Activated CD4-positive, alpha-beta memory T cell treated with anti-CD3 and anti-CD28 coated beads for 36 hours (primary cell): Measurements from ENCODE around the gene MDM4. TPM values are rescaled to one million over a fixed set of nuclear protein-coding genes. Genes with fewer than 3 reads are reported as not detected.
"Not testable (repeated sequence)": the region's sequence is repeated elsewhere in the genome, so short reads cannot be mapped to it uniquely, and the experiment has no call there.

Source experiments
- CTCF ChIA-PET: fragments of 350-600 bp; sonication (Branson Sonifier 250); formaldehyde crosslinking; loops from one replicate; lab custom pipeline; 2021; ENCODE audit warnings: antibody characterized with exemption, inconsistent platforms; lab: Charles Lee
- POLR2A ChIA-PET: fragments of 350-600 bp; sonication (Branson Sonifier 250); formaldehyde crosslinking; loops from one replicate; lab custom pipeline; 2021; ENCODE audit warnings: antibody characterized with exemption; lab: Charles Lee
- DNase-seq: peaks from one replicate; pipeline ENCODE4 v3.0.0-alpha.2; 2020
- H3K27ac Mint-ChIP-seq: one replicate; pipeline ENCODE4 v1.8.0; 2021; ENCODE audit warnings: mixed read lengths
- H3K27me3 Mint-ChIP-seq: one replicate; pipeline ENCODE4 v1.8.0; 2021; ENCODE audit warnings: mixed read lengths
- H3K36me3 Mint-ChIP-seq: one replicate; pipeline ENCODE4 v1.8.0; 2021; ENCODE audit warnings: mixed read lengths
- H3K4me1 Mint-ChIP-seq: one replicate; pipeline ENCODE4 v1.8.0; 2021; ENCODE audit warnings: low read depth, mixed read lengths
- H3K4me3 Mint-ChIP-seq: one replicate; pipeline ENCODE4 v1.8.0; 2021; ENCODE audit warnings: mild to moderate bottlenecking, mixed read lengths
- H3K9me3 Mint-ChIP-seq: one replicate; pipeline ENCODE4 v1.8.0; 2021; ENCODE audit warnings: mixed read lengths
- intact Hi-C: fragments of 100-400 bp; cut with micrococcal nuclease; formaldehyde crosslinking; loops from one replicate; pipeline ENCODE4 v1.15.1; 2023
- total RNA-seq, 2 experiments: library from RNA; stranded (reverse); gene quantifications; one replicate each; pipeline ENCODE4 v1.2.3, GENCODE V29; 2021

MDM4 gene
- total RNA-seq, 2 experiments from 2014 or later: 88.0 to 90.8 TPM

DNA sequence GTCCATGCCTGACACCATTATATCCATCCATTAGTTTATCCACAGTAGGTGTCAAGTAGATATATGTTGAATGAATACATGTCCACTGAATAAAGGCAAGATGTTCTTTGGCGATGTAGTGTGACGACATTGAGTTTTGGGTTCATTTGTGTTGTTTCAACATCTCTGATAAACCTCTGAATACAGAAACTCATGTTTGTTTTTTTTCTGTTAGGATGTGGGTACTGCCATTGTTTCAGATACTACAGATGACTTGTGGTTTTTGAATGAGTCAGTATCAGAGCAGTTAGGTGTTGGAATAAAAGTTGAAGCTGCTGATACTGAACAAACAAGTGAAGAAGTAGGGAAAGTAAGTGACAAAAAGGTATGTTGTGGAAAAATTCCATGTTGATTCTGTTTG, 28.1 kb downstream of the MDM4 start:
- Mint-ChIP-seq H3K27ac (peak overlapping the region; percentile 68), H3K4me3 (no peak overlapping the region), H3K36me3 (peaks cover 70% of the 10 kb centered on the region), H3K9me3 (no peaks in the 10 kb centered on the region), H3K27me3 (no peaks in the 10 kb centered on the region), H3K4me1 (peaks cover 43% of the 10 kb centered on the region)
- ChIA-PET POLR2A (interaction anchor here (2.1 kb wide), 1 partner anchor 28 kb away, joined by 9 read pairs; the partner anchor contains the start of gene MDM4), CTCF (interaction anchor here (0.8 to 2.9 kb wide), 6 partner anchors 15 to 263 kb away, joined by 3 to 10 read pairs (median 6); no protein-coding TSS in a partner anchor)
- DNase-seq: no peak
- intact Hi-C loops: loop anchor here (1.0 to 2.0 kb wide), 3 partner anchors 20 to 28 kb away; partner anchors contain the start of gene MDM4

DNA sequence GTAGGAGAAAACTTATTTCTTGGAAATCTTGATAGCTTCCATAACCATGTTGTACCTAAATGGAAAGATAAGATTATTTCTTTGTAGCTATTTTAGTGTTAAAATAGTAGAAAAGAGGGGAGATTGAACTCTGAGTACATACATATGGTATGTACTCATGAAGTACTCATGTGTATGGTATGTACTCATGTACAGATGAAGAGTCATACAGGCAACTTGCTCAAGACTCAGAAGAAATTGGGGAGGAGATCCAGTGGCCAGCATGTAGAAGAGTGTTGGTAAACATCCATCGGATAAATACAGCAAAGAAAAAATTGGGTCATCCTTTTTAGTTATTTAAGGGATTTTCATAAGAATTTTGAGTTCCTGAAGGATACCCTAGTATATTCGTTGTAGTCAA, 29.0 kb downstream of the MDM4 start:
- H3K4me3 Mint-ChIP-seq: no peak overlapping the region

DNA sequence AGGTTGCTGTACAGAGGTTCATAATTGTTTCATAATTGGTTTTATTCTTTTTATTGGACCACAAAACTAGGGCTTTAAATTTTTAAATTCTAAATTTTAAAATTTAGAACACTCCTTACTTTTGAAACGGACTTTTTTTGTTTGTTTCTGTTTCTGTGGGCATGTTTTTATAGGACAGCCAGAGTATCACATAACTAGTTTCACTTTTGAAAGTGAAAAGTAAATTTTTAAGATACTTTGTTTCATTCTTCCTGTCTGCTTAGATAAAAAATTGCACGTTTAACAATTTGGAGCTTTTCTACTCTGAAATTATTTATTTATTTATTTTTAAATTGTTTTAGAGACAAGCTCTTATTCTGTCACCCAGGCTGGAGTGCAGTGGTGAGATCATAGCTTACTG, 29.7 kb downstream of the MDM4 start:
- H3K4me3 Mint-ChIP-seq: no peak overlapping the region
- H3K4me1 Mint-ChIP-seq: peaks cover 43% of the 10 kb centered on the region
- POLR2A ChIA-PET: interaction anchor here (2.1 kb wide), 1 partner anchor 30 kb away, joined by 9 read pairs; the partner anchor contains the start of gene MDM4
- H3K36me3 Mint-ChIP-seq: peaks cover 78% of the 10 kb centered on the region
- H3K27me3 Mint-ChIP-seq: no peaks in the 10 kb centered on the region
- CTCF ChIA-PET: interaction anchor here (0.7 to 2.9 kb wide), 3 partner anchors 20 to 262 kb away, joined by 3 to 10 read pairs (median 9); no protein-coding TSS in a partner anchor
- H3K9me3 Mint-ChIP-seq: no peaks in the 10 kb centered on the region
- H3K27ac Mint-ChIP-seq: peak overlapping the region; percentile 67
- DNase-seq: no peak
- intact Hi-C loops: loop anchor here (2.0 kb wide), 1 partner anchor 19 kb away; no protein-coding TSS in a partner anchor

More for the DNA sequence above, 29.0 kb downstream of the MDM4 start:
- CTCF ChIA-PET: interaction anchor here (0.8 to 2.9 kb wide), 5 partner anchors 21 to 262 kb away, joined by 3 to 10 read pairs (median 5); no protein-coding TSS in a partner anchor
- H3K27ac Mint-ChIP-seq: peak overlapping the region; percentile 67
- no peaks in the 10 kb centered on the region for H3K27me3 Mint-ChIP-seq
- no peaks in the 10 kb centered on the region for H3K9me3 Mint-ChIP-seq
- POLR2A ChIA-PET: interaction anchor here (2.1 kb wide), 1 partner anchor 29 kb away, joined by 9 read pairs; the partner anchor contains the start of gene MDM4
- peaks cover 76% of the 10 kb centered on the region for H3K36me3 Mint-ChIP-seq
- DNase-seq: no peak
- H3K4me1 Mint-ChIP-seq: peaks cover 43% of the 10 kb centered on the region
- intact Hi-C loops: loop anchor here (2.0 kb wide), 1 partner anchor 20 kb away; no protein-coding TSS in a partner anchor

DNA sequence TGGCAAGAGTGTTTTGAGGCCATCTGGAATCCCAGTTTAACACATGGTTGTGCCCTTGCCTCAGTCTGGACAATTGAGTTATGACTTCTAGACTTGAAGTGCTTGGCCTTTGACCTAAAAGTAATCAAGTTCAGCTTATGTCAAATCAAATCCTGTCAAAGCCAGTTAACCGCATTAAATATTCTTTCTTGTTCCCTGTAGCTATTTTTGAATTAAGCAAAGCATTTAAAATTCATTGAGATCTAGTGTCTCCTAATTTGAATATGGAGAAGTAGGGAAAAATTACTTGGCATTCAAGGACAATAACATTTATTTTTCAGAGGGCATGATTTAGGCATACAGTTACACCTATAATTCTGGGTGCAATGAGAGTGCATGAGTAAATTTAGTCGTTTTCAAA, 32.1 kb downstream of the MDM4 start:
- intact Hi-C loops: no loop called here
- H3K4me1 Mint-ChIP-seq: peaks cover 36% of the 10 kb centered on the region
- H3K27ac Mint-ChIP-seq: no peak overlapping the region
- no peak for DNase-seq
- no peaks in the 10 kb centered on the region for H3K9me3 Mint-ChIP-seq
- POLR2A ChIA-PET: interaction anchor here (1.2 kb wide), 1 partner anchor 13 kb away, joined by 3 read pairs; no protein-coding TSS in a partner anchor
- peaks cover 73% of the 10 kb centered on the region for H3K36me3 Mint-ChIP-seq
- CTCF ChIA-PET: interaction anchor here (1.5 kb wide), 1 partner anchor 150 kb away, joined by 3 read pairs; no protein-coding TSS in a partner anchor
- H3K27me3 Mint-ChIP-seq: no peaks in the 10 kb centered on the region
- H3K4me3 Mint-ChIP-seq: no peak overlapping the region

DNA sequence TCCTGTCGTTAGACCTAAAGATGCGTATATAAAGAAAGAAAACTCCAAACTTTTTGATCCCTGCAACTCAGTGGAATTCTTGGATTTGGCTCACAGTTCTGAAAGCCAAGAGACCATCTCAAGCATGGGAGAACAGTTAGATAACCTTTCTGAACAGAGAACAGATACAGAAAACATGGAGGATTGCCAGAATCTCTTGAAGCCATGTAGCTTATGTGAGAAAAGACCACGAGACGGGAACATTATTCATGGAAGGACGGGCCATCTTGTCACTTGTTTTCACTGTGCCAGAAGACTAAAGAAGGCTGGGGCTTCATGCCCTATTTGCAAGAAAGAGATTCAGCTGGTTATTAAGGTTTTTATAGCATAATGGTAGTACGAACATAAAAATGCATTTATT, 33.1 kb downstream of the MDM4 start:
- Mint-ChIP-seq H3K36me3 (peaks cover 66% of the 10 kb centered on the region), H3K27ac (no peak overlapping the region), H3K27me3 (no peaks in the 10 kb centered on the region), H3K4me1 (peaks cover 29% of the 10 kb centered on the region), H3K9me3 (no peaks in the 10 kb centered on the region), H3K4me3 (no peak overlapping the region)
- no peak for DNase-seq
- intact Hi-C loops: no loop called here
- POLR2A ChIA-PET: no interaction called here
- CTCF ChIA-PET: interaction anchor here (1.0 to 1.5 kb wide), 3 partner anchors 16 to 214 kb away, joined by 3 to 4 read pairs (median 3); no protein-coding TSS in a partner anchor

DNA sequence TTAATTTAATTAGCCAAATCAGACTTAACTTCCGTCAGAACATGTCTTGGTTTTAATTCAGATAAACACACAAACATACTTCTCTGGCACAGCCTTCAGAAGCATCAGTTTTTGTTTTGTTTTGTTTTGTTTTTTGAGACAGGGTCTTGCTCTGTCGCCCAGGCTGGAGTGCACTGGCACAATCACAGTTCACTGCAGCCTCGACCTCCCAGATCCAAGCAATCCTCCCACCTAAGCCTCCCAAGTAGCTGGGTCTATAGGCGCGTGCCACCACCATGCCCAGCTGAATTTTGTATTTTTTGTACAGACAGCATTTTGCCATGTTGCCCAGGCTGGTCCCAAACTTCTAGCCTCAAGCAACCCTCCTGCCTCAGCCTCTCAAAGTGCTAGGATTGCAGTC, 34.7 kb downstream of the MDM4 start:
- Mint-ChIP-seq H3K4me1 (peaks cover 18% of the 10 kb centered on the region), H3K27ac (no peak overlapping the region), H3K4me3 (no peak overlapping the region), H3K9me3 (no peaks in the 10 kb centered on the region), H3K27me3 (no peaks in the 10 kb centered on the region), H3K36me3 (peaks cover 53% of the 10 kb centered on the region)
- DNase-seq: no peak
- ChIA-PET POLR2A (interaction anchor here (0.6 kb wide), 1 partner anchor 222 kb away, joined by 4 read pairs; no protein-coding TSS in a partner anchor), CTCF (interaction anchor here (0.6 to 1.2 kb wide), 3 partner anchors 10 to 256 kb away, joined by 3 to 4 read pairs (median 4); no protein-coding TSS in a partner anchor)
- intact Hi-C loops: no loop called here

DNA sequence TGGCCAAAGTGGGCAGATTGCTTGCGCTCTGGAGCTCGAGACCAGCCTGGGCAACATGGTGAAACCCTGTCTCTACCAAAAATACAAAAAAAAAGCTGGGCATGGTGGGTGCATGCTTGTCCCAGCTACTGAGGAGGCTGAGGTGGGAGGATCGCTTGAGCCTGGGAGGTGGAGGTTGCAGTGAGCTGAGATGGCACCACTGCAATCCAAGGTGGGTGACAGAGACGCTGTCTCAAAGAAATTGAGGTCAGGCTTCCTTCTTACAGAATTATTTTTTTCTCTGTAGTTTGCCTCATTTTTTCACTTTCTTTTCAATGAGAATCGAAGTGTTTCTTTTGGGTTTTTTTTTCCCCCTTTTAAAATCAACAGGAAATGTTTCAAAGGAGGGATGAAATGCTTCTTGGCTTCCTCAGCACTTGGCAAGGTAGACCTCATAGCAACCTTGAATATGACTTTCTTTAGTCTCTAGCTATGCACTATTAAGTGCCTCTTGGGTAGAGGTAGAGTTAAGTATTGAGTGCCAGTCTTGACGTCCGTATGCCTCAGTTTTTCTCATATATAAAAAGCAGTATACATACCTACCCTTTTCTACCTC, 40.3 kb downstream of the MDM4 start:
- no peak for DNase-seq
- Mint-ChIP-seq H3K27me3 (no peaks in the 10 kb centered on the region), H3K4me1 (peaks cover 30% of the 10 kb centered on the region), H3K9me3 (no peaks in the 10 kb centered on the region), H3K4me3 (no peak overlapping the region), H3K36me3 (peaks cover 19% of the 10 kb centered on the region), H3K27ac (peak overlapping the region; percentile 21)
- ChIA-PET POLR2A (no interaction called here), CTCF (interaction anchor here (0.6 to 1.8 kb wide), 5 partner anchors 9 to 251 kb away, joined by 3 to 6 read pairs (median 3); no protein-coding TSS in a partner anchor)
- intact Hi-C loops: no loop called here

DNA sequence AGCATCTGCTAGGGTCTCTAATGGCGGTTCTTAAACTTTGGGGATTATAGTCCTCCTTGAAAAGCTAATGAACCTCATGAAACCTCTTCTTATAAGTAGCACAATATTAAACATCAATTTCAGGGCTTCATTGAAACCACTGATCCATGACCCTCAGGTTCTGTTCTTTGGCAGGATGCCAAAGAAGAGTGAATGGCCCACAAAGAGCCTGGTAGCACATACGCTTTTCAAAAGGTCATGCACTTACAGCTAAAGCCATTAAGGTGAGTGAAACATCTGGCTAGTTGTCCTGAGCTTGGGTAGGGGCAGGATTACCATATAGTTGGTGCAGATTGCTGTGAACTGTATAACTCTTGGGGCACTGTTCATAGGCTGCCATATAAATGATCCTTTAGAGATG, 42.3 kb downstream of the MDM4 start:
- no peak overlapping the region for H3K27ac Mint-ChIP-seq

DNA sequence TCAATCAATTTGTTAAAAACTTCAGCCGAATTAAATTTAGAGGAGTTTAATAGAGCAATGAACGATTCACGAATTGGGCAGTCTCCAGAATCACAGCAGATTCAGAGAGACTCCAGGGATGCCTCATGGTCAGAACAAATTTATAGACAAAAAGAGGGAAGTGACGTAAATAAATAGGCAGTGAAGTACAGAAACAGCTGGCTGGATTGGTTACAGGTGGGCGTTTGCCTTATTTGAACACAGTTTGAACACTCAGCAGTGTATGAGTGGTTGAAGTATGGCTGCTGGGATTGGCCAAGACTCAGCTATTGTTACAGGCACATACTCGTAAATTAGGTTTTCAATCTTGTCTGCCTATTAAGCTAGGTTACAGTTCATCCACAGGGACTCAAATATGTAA, 43.8 kb downstream of the MDM4 start:
- CTCF ChIA-PET: interaction anchor here (3.3 to 4.2 kb wide), 2 partner anchors 204 to 247 kb away, joined by 12 to 15 read pairs; no protein-coding TSS in a partner anchor
- H3K4me3 Mint-ChIP-seq, H3K27me3 Mint-ChIP-seq, intact Hi-C loops, H3K27ac Mint-ChIP-seq, H3K9me3 Mint-ChIP-seq, POLR2A ChIA-PET, DNase-seq: not testable (repeated sequence)
- H3K36me3 Mint-ChIP-seq: peaks cover 14% of the 10 kb centered on the region
- peaks cover 49% of the 10 kb centered on the region for H3K4me1 Mint-ChIP-seq

More for the DNA sequence above, 42.3 kb downstream of the MDM4 start:
- Mint-ChIP-seq H3K4me3 (no peak overlapping the region), H3K4me1 (peaks cover 39% of the 10 kb centered on the region), H3K36me3 (peaks cover 12% of the 10 kb centered on the region), H3K9me3 (no peaks in the 10 kb centered on the region), H3K27me3 (no peaks in the 10 kb centered on the region)
- CTCF ChIA-PET: interaction anchor here (0.8 to 4.2 kb wide), 3 partner anchors 205 to 249 kb away, joined by 3 to 15 read pairs (median 12); no protein-coding TSS in a partner anchor
- DNase-seq: no peak
- POLR2A ChIA-PET: no interaction called here
- intact Hi-C loops: no loop called here

DNA sequence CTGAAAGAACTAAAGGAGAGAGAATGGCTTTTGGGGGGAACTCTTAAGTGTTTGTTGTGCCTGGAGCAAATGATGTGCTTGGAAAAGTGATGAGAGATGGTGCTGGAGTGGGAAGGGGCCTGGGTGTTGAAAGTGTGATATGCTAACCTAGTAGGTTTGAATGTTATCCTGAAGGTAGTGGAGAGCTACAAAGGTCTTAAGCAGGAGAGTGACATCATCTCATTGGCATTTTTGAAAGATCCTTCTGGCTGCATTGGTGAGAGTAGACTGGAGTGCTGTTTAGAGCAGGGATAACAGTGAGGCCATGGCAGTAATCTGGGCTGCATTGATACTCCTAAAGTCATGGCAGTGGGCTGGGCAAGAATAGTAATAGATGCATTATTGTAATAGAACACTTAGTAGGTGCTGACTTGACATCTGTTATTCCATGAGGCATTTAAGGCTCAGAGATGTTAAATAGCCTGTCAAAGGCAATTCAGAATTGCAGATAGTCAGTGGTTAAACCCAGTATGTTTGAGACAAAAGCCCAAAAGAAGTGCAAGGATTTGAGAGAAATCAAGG, 44.5 kb downstream of the MDM4 start:
- intact Hi-C loops: no loop called here
- ChIA-PET POLR2A (interaction anchor here (1.3 kb wide), 1 partner anchor 13 kb away, joined by 3 read pairs; no protein-coding TSS in a partner anchor), CTCF (interaction anchor here (3.3 to 4.2 kb wide), 2 partner anchors 203 to 246 kb away, joined by 12 to 15 read pairs; no protein-coding TSS in a partner anchor)
- H3K27me3 Mint-ChIP-seq: no peaks in the 10 kb centered on the region
- peaks cover 56% of the 10 kb centered on the region for H3K4me1 Mint-ChIP-seq
- no peaks in the 10 kb centered on the region for H3K9me3 Mint-ChIP-seq
- no peak for DNase-seq
- no peak overlapping the region for H3K4me3 Mint-ChIP-seq
- peaks cover 17% of the 10 kb centered on the region for H3K36me3 Mint-ChIP-seq
- H3K27ac Mint-ChIP-seq: no peak overlapping the region

DNA sequence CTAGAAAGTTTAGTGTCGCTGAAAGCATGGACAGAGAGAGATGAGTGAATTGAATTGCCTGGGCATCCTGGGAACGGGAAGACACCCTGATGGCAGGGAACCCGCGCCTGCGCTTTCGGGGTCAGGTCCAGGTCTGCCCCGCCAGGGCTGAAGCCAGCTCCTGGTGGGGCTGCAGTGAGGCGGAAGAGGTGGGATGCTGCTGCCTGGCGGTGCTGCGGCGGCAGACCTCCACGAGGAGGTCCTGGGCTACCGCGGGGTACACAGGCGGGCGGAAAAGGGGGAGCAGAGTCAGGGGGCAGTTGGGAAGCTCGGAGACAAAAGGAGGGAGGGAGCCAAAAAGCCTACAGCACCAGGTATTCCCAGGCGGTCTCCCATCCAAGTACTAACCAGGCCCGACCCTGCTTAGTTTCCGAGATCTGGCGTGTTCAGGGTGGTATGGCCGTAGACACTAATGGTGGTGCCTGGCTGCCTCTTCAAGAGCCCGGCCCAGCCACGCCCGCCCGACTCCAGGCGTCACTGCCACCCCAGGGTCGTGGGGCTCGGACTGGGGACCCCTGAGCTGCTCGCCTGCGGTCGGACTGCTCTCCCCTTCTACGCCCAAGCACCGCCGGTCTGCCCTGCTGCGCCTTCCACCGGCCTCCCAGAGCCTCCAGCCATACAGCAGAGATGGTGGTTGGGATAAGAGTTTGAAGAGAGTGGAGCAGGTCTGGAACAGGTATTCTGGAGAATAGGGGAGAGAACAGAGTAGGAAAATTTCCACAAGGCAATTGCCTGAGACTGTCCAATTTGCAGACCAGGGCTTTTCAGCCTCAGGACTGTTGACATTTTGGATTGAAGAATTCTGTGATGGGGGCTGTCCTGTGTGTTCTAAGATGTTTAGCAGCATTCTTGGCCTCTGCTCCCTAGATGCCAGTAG, 46.1 kb downstream of the MDM4 start:
- Mint-ChIP-seq H3K4me1 (peaks cover 49% of the 10 kb centered on the region), H3K36me3 (peaks cover 15% of the 10 kb centered on the region), H3K27ac (no peak overlapping the region), H3K4me3 (no peak overlapping the region), H3K27me3 (no peaks in the 10 kb centered on the region), H3K9me3 (no peaks in the 10 kb centered on the region)
- no peak for DNase-seq
- POLR2A ChIA-PET: no interaction called here
- intact Hi-C loops: no loop called here
- CTCF ChIA-PET: interaction anchor here (0.6 to 6.9 kb wide), 5 partner anchors 200 to 245 kb away, joined by 3 to 100 read pairs (median 12); no protein-coding TSS in a partner anchor
